HG03439 (cell line): ENCODE measurements around the gene ARHGEF6.

ENCODE experiments used
- ATAC-seq: cut with Tn5 transposase; IDR thresholded peaks from one replicate; pipeline ENCODE4 v1.9.1; 2021; ENCODE audit warnings: mild to moderate bottlenecking, moderate library complexity; ENCODE audit not compliant: unreplicated experiment

ARHGEF6 gene

GRCh38 chrX:136697156-136697555, 83.6 kb downstream of the ARHGEF6 start:
- ATAC-seq, result no peak

- ATAC-seq, result peak; percentile 67
Observed at GRCh38 chrX:136694431-136695087, 86.2 kb downstream of the ARHGEF6 start.

GRCh38 chrX:136692271-136692670, 88.5 kb downstream of the ARHGEF6 start:
- ATAC-seq, result no peak

- ATAC-seq, result no peak
Observed at GRCh38 chrX:136691028-136691809, 89.5 kb downstream of the ARHGEF6 start.

- ATAC-seq, result no peak
Observed at GRCh38 chrX:136689436-136689835, 91.3 kb downstream of the ARHGEF6 start.

GRCh38 chrX:136687457-136687856, 93.3 kb downstream of the ARHGEF6 start:
- no peak for ATAC-seq

GRCh38 chrX:136684120-136684519, 96.6 kb downstream of the ARHGEF6 start:
- no peak for ATAC-seq

- ATAC-seq, result no peak
Observed at GRCh38 chrX:136679531-136679930, 101.2 kb downstream of the ARHGEF6 start.

- no peak for ATAC-seq
Observed at GRCh38 chrX:136674270-136674985, 106.3 kb downstream of the ARHGEF6 start.

GRCh38 chrX:136671006-136671610, 109.6 kb downstream of the ARHGEF6 start:
- ATAC-seq, result peak; percentile 47

- no peak for ATAC-seq
Observed at GRCh38 chrX:136667446-136668168, 113.1 kb downstream of the ARHGEF6 start.

GRCh38 chrX:136666088-136666487, 114.6 kb downstream of the ARHGEF6 start:
- no peak for ATAC-seq

GRCh38 chrX:136665258-136665900, 115.4 kb downstream of the ARHGEF6 start:
- ATAC-seq, result peak; percentile 68

- ATAC-seq, result no peak
Observed at GRCh38 chrX:136662976-136663375, 117.8 kb downstream of the ARHGEF6 start.

- no peak for ATAC-seq
Observed at GRCh38 chrX:136662104-136662503, 118.6 kb downstream of the ARHGEF6 start.

GRCh38 chrX:136660896-136661295, 119.8 kb downstream of the ARHGEF6 start:
- no peak for ATAC-seq

- no peak for ATAC-seq
Observed at GRCh38 chrX:136659174-136659573, 121.6 kb downstream of the ARHGEF6 start.

GRCh38 chrX:136658151-136658550, 122.6 kb downstream of the ARHGEF6 start:
- no peak for ATAC-seq

GRCh38 chrX:136656361-136656964, 124.3 kb downstream of the ARHGEF6 start:
- no peak for ATAC-seq
